C4-2B (cell line): Measurements from ENCODE around the gene TIMM10B.

Source experiments
- ZFX ChIP-seq: fragments of 450-650 bp; IDR thresholded peaks from 2 replicates; pipeline ENCODE4 v1.6.1; 2017
- TF ChIP-seq, protein P1 (sequence below): fragments of 450-650 bp; conservative IDR thresholded peaks from 2 replicates; pipeline ENCODE4 v1.5.1; 2017; ENCODE audit warnings: mild to moderate bottlenecking

DNA sequence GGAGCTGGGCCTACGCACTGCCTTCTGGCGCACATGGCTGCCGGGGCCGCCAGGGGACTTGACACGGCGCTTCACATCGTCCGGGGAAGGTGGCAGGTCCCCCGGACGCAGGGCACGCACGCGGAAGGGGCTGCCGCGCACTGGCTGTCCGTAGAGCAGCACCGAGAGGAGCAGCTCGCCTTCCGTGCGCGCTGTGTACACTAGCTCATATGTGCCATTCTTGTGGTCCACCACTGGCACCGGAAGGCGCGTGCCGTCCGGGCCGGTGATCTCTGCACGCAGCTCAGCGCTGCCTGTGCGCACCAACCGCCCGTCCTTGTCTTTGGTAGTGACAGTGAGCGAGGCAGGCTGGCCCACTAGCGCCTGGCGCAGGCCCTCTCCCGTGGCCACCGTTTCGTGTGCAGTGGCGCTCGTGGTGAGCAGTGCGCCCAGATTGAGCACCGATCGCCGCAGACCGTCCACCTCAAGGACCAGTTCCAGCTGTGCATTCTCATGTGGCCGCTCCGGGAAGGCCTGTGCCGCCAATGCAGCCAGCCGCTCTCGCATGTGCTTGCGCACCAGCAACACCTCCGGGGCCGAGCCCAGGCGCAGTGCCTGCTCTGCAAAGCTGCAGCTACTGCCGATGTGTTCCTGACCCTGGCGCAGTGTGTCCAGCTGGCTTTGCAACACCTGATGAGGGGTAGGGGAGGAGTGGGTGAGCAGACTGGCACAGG, 24.8 kb upstream of the TIMM10B start:
- TF ChIP-seq, protein P1, sequence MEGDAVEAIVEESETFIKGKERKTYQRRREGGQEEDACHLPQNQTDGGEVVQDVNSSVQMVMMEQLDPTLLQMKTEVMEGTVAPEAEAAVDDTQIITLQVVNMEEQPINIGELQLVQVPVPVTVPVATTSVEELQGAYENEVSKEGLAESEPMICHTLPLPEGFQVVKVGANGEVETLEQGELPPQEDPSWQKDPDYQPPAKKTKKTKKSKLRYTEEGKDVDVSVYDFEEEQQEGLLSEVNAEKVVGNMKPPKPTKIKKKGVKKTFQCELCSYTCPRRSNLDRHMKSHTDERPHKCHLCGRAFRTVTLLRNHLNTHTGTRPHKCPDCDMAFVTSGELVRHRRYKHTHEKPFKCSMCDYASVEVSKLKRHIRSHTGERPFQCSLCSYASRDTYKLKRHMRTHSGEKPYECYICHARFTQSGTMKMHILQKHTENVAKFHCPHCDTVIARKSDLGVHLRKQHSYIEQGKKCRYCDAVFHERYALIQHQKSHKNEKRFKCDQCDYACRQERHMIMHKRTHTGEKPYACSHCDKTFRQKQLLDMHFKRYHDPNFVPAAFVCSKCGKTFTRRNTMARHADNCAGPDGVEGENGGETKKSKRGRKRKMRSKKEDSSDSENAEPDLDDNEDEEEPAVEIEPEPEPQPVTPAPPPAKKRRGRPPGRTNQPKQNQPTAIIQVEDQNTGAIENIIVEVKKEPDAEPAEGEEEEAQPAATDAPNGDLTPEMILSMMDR, result no peak
- no peak for TF ChIP-seq ZFX
